GM13977 (cell line): ENCODE data around the gene SLC12A2.

Experiments
- DNase-seq: peaks from one replicate; pipeline ENCODE4 v3.0.0; 2012; ENCODE audit warnings: low spot score
- in situ Hi-C: fragments of 300-500 bp; cut with MboI; formaldehyde crosslinking; loops from one replicate; pipeline ENCODE4 v1.12.0; 2022; ENCODE audit warnings: low sequenced_read_pairs, low pct_unique_long_range_greater_than_20kb, mixed read lengths, inconsistent platforms; ENCODE audit not compliant: unreplicated experiment
- TF ChIP-seq, protein P1 (sequence below): IDR thresholded peaks from 2 replicates; pipeline ENCODE4 v1.5.1; 2012; ENCODE audit warnings: mild to moderate bottlenecking, control low read depth; ENCODE audit not compliant: insufficient read depth; ENCODE audit errors: extremely low read depth, missing control alignments

SLC12A2 gene

DNA sequence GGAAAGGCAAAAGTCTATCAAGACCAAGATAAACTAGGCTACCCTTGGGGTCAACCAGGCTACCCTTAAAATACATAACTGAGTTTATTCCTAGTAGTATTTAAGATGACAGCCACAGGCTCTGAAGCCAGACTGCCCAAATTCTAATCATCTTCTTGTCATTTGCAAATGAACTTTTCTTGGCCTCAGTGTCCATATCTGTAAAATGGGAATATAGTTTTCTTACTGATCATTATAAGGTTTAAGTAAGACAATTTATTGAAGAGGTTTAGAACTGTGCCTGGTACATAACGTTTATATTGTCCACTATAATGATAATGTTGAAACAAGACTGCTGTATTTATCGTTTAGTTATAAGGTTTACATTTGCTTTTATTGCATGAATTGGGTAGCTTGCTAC is 112.5 kb downstream of the SLC12A2 start:
- no peak for DNase-seq
- TF ChIP-seq, protein P1, sequence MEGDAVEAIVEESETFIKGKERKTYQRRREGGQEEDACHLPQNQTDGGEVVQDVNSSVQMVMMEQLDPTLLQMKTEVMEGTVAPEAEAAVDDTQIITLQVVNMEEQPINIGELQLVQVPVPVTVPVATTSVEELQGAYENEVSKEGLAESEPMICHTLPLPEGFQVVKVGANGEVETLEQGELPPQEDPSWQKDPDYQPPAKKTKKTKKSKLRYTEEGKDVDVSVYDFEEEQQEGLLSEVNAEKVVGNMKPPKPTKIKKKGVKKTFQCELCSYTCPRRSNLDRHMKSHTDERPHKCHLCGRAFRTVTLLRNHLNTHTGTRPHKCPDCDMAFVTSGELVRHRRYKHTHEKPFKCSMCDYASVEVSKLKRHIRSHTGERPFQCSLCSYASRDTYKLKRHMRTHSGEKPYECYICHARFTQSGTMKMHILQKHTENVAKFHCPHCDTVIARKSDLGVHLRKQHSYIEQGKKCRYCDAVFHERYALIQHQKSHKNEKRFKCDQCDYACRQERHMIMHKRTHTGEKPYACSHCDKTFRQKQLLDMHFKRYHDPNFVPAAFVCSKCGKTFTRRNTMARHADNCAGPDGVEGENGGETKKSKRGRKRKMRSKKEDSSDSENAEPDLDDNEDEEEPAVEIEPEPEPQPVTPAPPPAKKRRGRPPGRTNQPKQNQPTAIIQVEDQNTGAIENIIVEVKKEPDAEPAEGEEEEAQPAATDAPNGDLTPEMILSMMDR = no peak
- in situ Hi-C loops = loop anchor here (25.0 kb wide), 1 partner anchor 284 kb away; no protein-coding TSS in a partner anchor

- no peak for DNase-seq
- TF ChIP-seq, protein P1 = no peak
- in situ Hi-C loops = loop anchor here (25.0 kb wide), 1 partner anchor 284 kb away; no protein-coding TSS in a partner anchor
Measured at GRCh38 chr5:128196791-128197190, 113.2 kb downstream of the SLC12A2 start.

DNA sequence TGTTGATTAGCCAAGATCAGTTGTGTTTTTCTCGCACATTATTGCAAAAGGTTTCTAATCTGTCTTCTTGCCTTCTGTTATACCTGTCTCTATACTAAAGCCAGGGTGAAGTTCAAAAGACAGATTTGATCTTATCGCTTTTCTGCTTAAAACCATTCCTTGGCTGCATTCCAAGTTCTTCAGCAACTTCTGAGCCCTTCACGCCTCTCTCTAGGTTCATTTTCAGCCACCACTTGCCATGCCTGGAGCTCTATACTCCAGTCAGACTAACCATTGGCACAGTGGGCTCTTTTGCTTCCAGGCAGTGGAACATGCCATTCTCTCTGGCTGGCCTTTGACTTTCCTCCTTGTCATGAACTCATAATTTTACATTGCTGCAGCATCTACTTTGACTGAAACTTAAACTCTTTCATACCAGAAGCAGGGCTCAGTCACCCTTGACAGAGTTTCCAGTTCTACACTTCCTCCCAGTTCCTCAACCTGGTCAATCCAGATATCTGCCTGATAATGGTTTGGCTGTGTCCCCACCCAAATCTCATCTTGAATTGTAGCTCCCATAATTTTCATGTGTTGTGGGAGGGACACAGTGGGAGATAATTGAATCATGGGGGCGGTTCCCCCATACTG is 114.4 kb downstream of the SLC12A2 start:
- in situ Hi-C loops = loop anchor here (25.0 kb wide), 1 partner anchor 286 kb away; no protein-coding TSS in a partner anchor
- TF ChIP-seq, protein P1 = no peak
- no peak for DNase-seq

DNA sequence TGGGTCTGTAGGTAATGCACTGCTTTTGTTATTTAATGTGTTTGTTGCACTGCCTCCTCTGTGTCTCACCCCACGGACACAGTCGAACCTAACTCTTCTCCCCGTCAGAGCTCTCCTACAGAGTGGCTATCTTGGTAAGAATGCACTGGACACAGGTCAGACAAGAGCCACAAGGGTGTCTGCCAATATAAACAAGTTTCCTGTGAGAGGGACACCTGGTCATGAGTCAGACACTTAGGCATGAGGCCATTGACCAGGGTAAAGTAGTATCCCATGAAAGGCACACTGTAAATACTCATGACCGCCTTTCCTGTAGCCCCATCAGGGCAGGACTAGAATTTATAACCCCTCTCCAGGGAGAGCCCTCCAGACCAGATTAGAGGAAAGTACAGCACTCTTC is 115.5 kb downstream of the SLC12A2 start:
- TF ChIP-seq, protein P1 = no peak
- DNase-seq = no peak
- in situ Hi-C loops = loop anchor here (25.0 kb wide), 1 partner anchor 287 kb away; no protein-coding TSS in a partner anchor

GRCh38 chr5:128199611-128200010 is 116.0 kb downstream of the SLC12A2 start:
- DNase-seq = no peak
- TF ChIP-seq, protein P1 = no peak
- in situ Hi-C loops = loop anchor here (10.0 to 25.0 kb wide), 4 partner anchors 287 to 638 kb away; no protein-coding TSS in a partner anchor

DNA sequence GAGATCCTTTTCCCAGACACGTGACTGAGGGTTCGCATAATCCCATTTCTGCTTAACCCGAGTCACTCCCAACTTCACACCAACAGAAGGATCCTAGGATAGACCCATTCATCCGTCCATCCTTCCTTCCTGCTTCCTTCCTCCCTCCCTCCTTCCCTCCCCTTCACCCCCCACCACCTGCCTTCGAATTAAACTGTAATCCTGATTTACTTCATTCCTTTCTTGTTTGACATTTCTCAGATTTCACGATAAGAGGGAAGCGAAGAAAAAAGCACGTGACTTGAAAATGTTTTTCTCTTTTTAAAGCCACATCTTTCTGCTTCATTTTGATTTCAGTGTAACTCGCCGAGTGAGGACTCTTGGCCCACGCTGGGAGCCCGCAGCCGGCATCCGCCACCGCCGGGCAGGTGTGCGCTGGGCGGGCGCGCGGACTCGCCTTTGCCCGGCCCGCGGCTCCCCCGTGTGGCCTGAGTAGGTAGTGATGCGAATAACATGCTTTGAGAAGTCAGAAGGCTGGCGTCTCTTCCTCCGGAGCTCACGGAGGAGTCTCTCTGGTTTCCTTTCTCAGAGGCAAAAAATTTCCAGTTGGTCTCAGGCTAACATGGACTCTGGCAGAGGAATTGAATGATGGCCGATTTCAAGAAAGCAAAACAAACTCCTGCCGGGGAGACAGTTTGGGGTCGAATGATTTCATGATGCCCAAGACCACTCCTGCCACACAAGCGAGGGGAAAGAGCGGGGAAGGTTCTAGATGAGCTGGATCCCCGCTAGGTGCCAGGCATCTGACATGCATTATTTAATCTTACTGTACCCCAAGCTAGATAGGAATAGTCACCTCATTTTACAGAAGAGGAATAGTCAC is 117.7 kb downstream of the SLC12A2 start:
- TF ChIP-seq, protein P1 = peak; percentile 87
- DNase-seq = peak; percentile 86
- in situ Hi-C loops = loop anchor here (10.0 to 25.0 kb wide), 3 partner anchors 436 to 636 kb away; no protein-coding TSS in a partner anchor
